ENCODE data around the gene NEGR1.
"Not testable (repeated sequence)": the region's sequence is repeated elsewhere in the genome, so short reads cannot be mapped to it uniquely, and the experiment has no call there.

Gene NEGR1

GRCh38 chr1:71921935-71922559 is 360.3 kb downstream of the NEGR1 start:
- DNase-seq, result no peak

- no peak for DNase-seq
Measured at GRCh38 chr1:71921204-71921603, 361.1 kb downstream of the NEGR1 start.

- DNase-seq, result no peak
Measured at GRCh38 chr1:71920556-71920955, 361.8 kb downstream of the NEGR1 start.

DNA sequence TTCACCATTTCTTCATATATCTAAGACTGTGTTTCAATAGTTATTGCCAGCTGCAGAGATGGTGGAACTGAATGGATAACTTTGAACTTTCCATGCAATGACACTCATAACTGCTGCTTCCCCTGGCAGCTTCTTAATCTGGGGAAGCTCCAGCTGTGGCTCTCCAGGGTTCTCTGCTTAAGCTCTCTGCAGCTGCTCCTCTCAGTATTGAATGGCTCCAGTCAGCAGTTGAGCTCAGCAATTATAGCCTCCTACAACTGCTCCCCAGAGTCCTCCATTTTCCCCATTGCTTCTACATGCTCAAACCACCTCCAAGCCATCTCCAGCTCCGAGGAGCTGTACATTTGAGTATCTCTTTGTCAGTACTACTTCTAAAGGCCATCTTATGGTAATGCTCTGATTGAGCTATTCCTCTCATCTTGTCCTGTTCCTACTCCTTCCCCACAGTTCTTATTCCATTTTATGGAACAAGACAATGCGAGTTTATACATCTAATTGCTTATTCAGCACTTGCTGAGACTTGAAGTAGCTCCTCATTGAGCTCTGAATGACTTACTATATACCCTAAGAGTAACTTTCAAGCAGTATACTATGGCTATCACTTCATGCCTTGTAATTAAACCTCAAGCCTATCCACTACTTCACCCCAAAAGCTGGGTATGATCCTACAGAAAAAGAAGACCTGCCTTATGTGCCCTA is 362.4 kb downstream of the NEGR1 start:
- DNase-seq, result no peak

GRCh38 chr1:71918630-71919029 is 363.7 kb downstream of the NEGR1 start:
- no peak for DNase-seq

GRCh38 chr1:71916894-71917293 is 365.4 kb downstream of the NEGR1 start:
- no peak for DNase-seq

GRCh38 chr1:71914626-71915025 is 367.7 kb downstream of the NEGR1 start:
- no peak for DNase-seq

GRCh38 chr1:71908871-71909390 is 373.4 kb downstream of the NEGR1 start:
- no peak for DNase-seq

DNA sequence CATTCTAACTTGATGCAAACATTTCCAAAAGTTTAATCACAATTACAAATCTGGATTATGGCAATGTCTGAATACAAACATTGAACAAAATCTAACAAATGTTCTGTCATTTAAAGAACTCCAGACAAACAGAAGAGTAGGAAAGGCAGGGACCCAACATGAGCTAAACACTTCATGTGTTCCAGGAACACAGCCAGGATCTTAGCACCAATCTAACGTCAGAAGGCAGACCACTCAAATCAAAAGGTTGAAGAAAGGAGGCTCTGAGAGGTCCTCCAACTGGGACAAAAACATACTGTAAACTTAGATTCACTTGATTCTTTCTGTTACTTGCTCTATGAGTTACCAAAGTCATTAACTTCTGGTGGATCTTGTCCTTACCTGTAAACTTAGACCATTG is 374.0 kb downstream of the NEGR1 start:
- no peak for DNase-seq

DNA sequence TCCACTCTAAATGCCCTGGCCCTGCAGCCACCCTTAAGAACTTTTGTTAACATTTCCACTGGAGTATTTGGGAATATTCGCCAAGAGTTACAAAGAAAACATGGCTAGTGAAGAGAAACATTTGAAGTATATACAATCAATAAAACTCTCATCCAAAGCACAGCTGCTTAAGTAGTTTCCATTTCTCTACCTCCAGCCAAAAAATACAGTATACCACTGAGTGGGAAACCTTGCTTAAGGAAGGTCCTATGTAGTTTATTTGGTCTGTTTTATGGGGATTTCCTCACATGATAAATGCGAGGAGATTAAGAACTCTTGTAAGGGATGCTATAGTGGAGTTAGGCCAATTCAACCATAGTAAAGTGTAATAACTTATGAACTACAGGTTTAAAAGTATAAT is 382.5 kb downstream of the NEGR1 start:
- no peak for DNase-seq

DNA sequence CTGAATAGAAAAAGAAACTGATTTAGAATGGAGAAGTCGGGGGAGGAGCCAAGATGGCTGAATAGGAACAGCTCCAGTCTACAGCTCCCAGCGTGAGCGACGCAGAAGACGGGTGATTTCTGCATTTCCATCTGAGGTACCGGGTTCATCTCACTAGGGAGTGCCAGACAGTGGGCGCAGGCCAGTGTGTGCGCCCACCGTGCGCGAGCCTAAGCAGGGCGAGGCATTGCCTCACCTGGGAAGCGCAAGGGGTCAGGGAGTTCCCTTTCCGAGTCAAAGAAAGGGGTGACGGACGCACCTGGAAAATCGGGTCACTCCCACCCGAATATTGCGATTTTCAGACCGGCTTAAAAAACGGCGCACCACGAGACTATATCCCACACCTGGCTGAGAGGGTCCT is 394.2 kb downstream of the NEGR1 start:
- not testable (repeated sequence) for DNase-seq

GRCh38 chr1:71885171-71885570 is 397.2 kb downstream of the NEGR1 start:
- no peak for DNase-seq

DNA sequence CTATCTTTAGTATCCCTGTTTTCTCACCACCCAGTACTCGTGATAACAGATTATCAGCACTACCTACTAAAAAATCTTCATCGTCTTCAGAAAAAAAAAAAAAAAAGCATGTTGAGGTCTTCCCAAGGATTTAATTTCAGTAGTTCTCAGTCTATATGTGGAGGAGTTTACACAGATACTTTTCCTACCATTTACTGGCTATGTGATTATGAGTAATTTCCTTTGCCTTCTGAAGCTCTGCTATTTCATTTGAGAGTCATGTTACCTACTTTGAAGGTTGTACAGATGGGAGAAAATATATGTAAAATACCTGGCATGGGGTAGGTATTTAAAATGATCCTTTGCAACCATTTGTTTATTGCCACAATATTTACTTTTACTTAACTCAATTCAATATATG is 399.7 kb downstream of the NEGR1 start:
- DNase-seq, result no peak

GRCh38 chr1:71882226-71882625 is 400.1 kb downstream of the NEGR1 start:
- no peak for DNase-seq

DNA sequence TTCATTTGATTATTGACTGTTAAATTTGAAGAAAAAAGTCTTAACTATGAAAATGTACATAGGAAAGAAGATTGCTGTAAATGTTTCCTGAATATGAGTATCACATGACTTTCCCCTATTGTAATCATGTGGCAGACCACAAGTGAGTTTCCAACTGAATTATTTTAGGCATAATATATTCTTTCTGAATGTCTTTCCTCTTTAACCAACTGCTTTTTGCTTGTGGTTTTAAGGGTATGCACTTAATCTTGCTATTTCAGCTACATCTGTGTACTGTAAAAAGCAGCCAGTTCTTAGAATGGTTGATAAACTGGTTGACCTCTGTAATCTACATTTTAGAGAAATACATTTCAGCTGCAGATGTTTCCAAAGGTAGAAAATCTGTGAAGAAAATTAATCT is 400.7 kb downstream of the NEGR1 start:
- DNase-seq, result no peak

GRCh38 chr1:71869326-71869725 is 413.0 kb downstream of the NEGR1 start:
- no peak for DNase-seq

GRCh38 chr1:71862756-71863155 is 419.6 kb downstream of the NEGR1 start:
- no peak for DNase-seq

DNA sequence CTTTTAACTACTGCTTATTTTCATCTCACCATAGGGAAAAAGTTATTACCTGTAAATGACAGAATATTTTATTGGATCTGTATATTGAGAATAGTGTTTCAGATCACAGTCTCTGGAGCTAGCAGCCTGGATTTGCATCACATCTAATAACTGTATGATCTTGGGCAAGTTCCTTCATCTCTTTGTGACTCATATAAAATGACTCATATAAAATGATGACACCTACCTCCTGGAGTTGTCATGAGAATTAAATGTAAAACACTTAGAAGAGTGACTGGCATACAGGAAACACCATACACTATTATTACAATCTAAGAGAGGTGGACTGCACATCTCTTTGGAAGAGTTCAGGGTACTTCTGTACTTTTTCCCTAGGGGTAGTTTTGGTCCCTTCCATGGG is 421.3 kb downstream of the NEGR1 start:
- DNase-seq, result no peak

GRCh38 chr1:71859806-71860205 is 422.5 kb downstream of the NEGR1 start:
- no peak for DNase-seq

GRCh38 chr1:71857862-71858261 is 424.5 kb downstream of the NEGR1 start:
- no peak for DNase-seq

- no peak for DNase-seq
Measured at GRCh38 chr1:71853360-71853759, 429.0 kb downstream of the NEGR1 start.

GRCh38 chr1:71850936-71851335 is 431.4 kb downstream of the NEGR1 start:
- DNase-seq, result no peak

- DNase-seq, result no peak
Measured at GRCh38 chr1:71850515-71850914, 431.8 kb downstream of the NEGR1 start.

DNA sequence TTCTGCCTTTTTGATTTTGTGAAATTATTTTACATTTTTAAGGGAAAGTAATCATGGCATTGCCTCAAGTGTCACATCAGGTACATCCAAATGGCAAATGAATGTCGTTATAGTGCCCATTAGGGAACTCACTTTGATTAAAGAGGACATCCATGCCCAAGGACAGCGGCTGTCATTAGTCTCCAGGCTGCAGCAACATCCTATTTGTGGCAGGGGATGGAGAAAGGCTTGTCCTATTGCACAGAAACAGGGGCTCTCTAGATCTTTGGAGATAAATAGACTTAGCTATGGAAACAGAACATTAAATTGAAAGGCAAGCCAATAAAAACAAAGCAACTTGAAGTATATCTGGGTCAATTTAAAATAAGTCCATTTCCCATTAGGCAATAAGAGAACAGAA is 439.3 kb downstream of the NEGR1 start:
- DNase-seq, result no peak

GRCh38 chr1:71839876-71840275 is 442.5 kb downstream of the NEGR1 start:
- no peak for DNase-seq

Measured in activated T-cell treated with anti-CD3 and anti-CD28 coated beads, Interleukin-2, amount 50 U/mL, for 48 hours (primary cell).